Fibroblast of lung (primary cell): ENCODE data around the gene CENPB. TPM values are rescaled to one million over a fixed set of nuclear protein-coding genes. Genes with fewer than 3 reads are reported as not detected.
A peak's percentile ranks its signal among the peaks of the same experiment; 100 is the strongest.

ENCODE experiments used
- DNase-seq, 2 donors: peaks; one replicate each; pipeline versions ENCODE4 v3.0.0 to v3.0.0-alpha.2; 2010; ENCODE audit warnings: low read depth in 2 of 2
- H2AFZ ChIP-seq: 2 replicates; pipeline ENCODE4 v1.5.1; 2012; ENCODE audit warnings: low read length, control low read depth, inconsistent platforms
- H3K27ac ChIP-seq: 2 replicates; pipeline ENCODE4 v1.5.1; 2011; ENCODE audit warnings: low read length, control low read depth; ENCODE audit not compliant: insufficient read depth
- H3K27me3 ChIP-seq: 2 replicates; pipeline ENCODE4 v1.5.1; 2011; ENCODE audit warnings: mild to moderate bottlenecking, low read length; ENCODE audit not compliant: control insufficient read depth, insufficient read depth
- H3K36me3 ChIP-seq: 2 replicates; pipeline ENCODE4 v1.5.1; 2011; ENCODE audit warnings: low read length; ENCODE audit not compliant: control insufficient read depth, insufficient read depth
- H3K4me1 ChIP-seq: 2 replicates; pipeline ENCODE4 v1.5.1; 2011; ENCODE audit warnings: low read length; ENCODE audit not compliant: control insufficient read depth, insufficient read depth; ENCODE audit errors: extremely low read depth
- H3K4me2 ChIP-seq: 2 replicates; pipeline ENCODE4 v1.5.1; 2011; ENCODE audit warnings: low read length, control low read depth; ENCODE audit not compliant: insufficient read depth; ENCODE audit errors: extremely low read depth
- H3K4me3 ChIP-seq, 4 experiments: fragments of 200-600 bp in 1 of 4; sonication (generic) in 1 of 4; replicated peaks in 1 of 4; 2 replicates each; pipeline ENCODE4 v1.5.1; 2011 to 2016; ENCODE audit warnings: low read length in 4 of 4, low read depth in 3 of 4, mild to moderate bottlenecking in 3 of 4, control low read depth in 2 of 4, inconsistent platforms in 1 of 4, mixed read lengths in 1 of 4; ENCODE audit not compliant: insufficient read depth in 1 of 4; ENCODE audit errors: control extremely low read depth in 1 of 4
- H3K79me2 ChIP-seq: 2 replicates; pipeline ENCODE4 v1.5.1; 2012; ENCODE audit warnings: mild to moderate bottlenecking, low read length, inconsistent platforms; ENCODE audit not compliant: control insufficient read depth, insufficient read depth
- H3K9ac ChIP-seq: 2 replicates; pipeline ENCODE4 v1.5.1; 2011; ENCODE audit warnings: mild to moderate bottlenecking, low read length, control low read depth; ENCODE audit not compliant: insufficient read depth
- H3K9me3 ChIP-seq: 2 replicates; pipeline ENCODE4 v1.5.1; 2012; ENCODE audit warnings: low read depth, low read length; ENCODE audit not compliant: control insufficient read depth, insufficient read depth
- H4K20me1 ChIP-seq: 2 replicates; pipeline ENCODE4 v1.5.1; 2011; ENCODE audit warnings: low read length; ENCODE audit not compliant: control insufficient read depth, insufficient read depth; ENCODE audit errors: extremely low read depth
- CTCF ChIP-seq, 2 donors: IDR thresholded peaks in 1 of 2; conservative IDR thresholded peaks in 1 of 2; 1 replicate in 1 of 2; 2 replicates in 1 of 2; pipeline ENCODE4 v1.5.1; 2011 to 2012; ENCODE audit warnings: low read length in 2 of 2, control low read depth in 1 of 2, inconsistent platforms in 1 of 2, low read depth in 1 of 2, mild to moderate bottlenecking in 1 of 2
- EZH2 ChIP-seq: IDR thresholded peaks from 2 replicates; pipeline ENCODE4 v1.5.1; 2012; ENCODE audit warnings: low read length, control low read depth, mild to moderate bottlenecking; ENCODE audit errors: missing control alignments
- polyA plus RNA-seq, 2 donors: library from polyadenylated mRNA; depleted of rRNA in 1 of 2; stranded (reverse) in 1 of 2; unstranded in 1 of 2; fragments of >200 nt; gene quantifications; 2 replicates each; pipeline ENCODE4 v1.2.1, GENCODE V29; 2011 to 2012; ENCODE audit warnings: missing spikeins in 1 of 2
- total RNA-seq: library from RNA; depleted of rRNA; stranded (reverse); fragments of >200 nt; gene quantifications from 2 replicates; pipeline ENCODE4 v1.2.1, GENCODE V29; 2014

Gene CENPB
- total and polyA plus RNA-seq, 2 donors (not counting 1 experiment from before 2014, with no cell fraction given): 32.6 to 106 TPM

GRCh38 chr20:3783068-3783489 lies 3.5 kb downstream of the CENPB start:
- no peaks in the 10 kb centered on the region for H3K9me3 ChIP-seq
- H3K27ac ChIP-seq: no peak overlapping the region
- DNase-seq: no peak
- H2AFZ ChIP-seq: no peak overlapping the region
- no peak overlapping the region for H3K9ac ChIP-seq
- H3K79me2 ChIP-seq: peaks cover 34% of the 10 kb centered on the region
- H3K4me3 ChIP-seq: no peak overlapping the region
- peak overlapping the region; percentile 62 for H3K4me2 ChIP-seq
- peaks cover 22% of the 10 kb centered on the region for H3K4me1 ChIP-seq
- peaks cover 2% of the 10 kb centered on the region for H4K20me1 ChIP-seq
- TF ChIP-seq CTCF (conservative IDR thresholded peaks at IDR 0.05 in 1 of 2, IDR thresholded peaks at IDR 0.05 in 1 of 2; ENCODE audit: low read depth in 1 of 2, low read length in 2 of 2) (no peak), EZH2 (no peak)
- H3K36me3 ChIP-seq: peaks cover 5% of the 10 kb centered on the region
- H3K27me3 ChIP-seq: no peaks in the 10 kb centered on the region

- peaks cover 23% of the 10 kb centered on the region for H3K4me1 ChIP-seq
- peaks cover 34% of the 10 kb centered on the region for H3K79me2 ChIP-seq
- H3K9me3 ChIP-seq: no peaks in the 10 kb centered on the region
- peaks cover 2% of the 10 kb centered on the region for H4K20me1 ChIP-seq
- DNase-seq: no peak
- TF ChIP-seq CTCF (conservative IDR thresholded peaks at IDR 0.05 in 1 of 2, IDR thresholded peaks at IDR 0.05 in 1 of 2; ENCODE audit: low read depth in 1 of 2, low read length in 2 of 2): no peak
- no peak for TF ChIP-seq EZH2
- no peak overlapping the region for H3K27ac ChIP-seq
- H3K36me3 ChIP-seq: peaks cover 5% of the 10 kb centered on the region
- no peaks in the 10 kb centered on the region for H3K27me3 ChIP-seq
- H3K4me3 ChIP-seq: no peak overlapping the region
- H2AFZ ChIP-seq: no peak overlapping the region
- H3K9ac ChIP-seq: no peak overlapping the region
- no peak overlapping the region for H3K4me2 ChIP-seq
Measured at GRCh38 chr20:3782597-3782996, 3.9 kb downstream of the CENPB start.

- Histone ChIP-seq H3K4me1 (peaks cover 23% of the 10 kb centered on the region), H3K9ac (peak within 1 kb of the TSS; percentile 10), H3K9me3 (no peaks in the 10 kb centered on the region), H4K20me1 (peaks cover 2% of the 10 kb centered on the region), H3K79me2 (peaks cover 34% of the 10 kb centered on the region), H3K4me2 (peak within 1 kb of the TSS; percentile 99), H3K27ac (no peak within 1 kb of the TSS), H2AFZ (peak within 1 kb of the TSS; percentile 52), H3K36me3 (peaks cover 5% of the 10 kb centered on the region), H3K4me3 (peak within 1 kb of the TSS; percentile 35 to 51 (median 44)), H3K27me3 (no peaks in the 10 kb centered on the region)
- TF ChIP-seq EZH2 (no peak), CTCF (conservative IDR thresholded peaks at IDR 0.05 in 1 of 2, IDR thresholded peaks at IDR 0.05 in 1 of 2; ENCODE audit: low read depth in 1 of 2, low read length in 2 of 2) (peak; percentile 36 to 50)
- peak; percentile 87 to 92 for DNase-seq
Measured at GRCh38 chr20:3781153-3781910, 5.2 kb downstream of the CENPB start, which contains the start of gene SPEF1. SPEF1 (minus strand) TSS chr20:3781448; CDS start chr20:3781287, 161 bp downstream.
